Keratinocyte (primary cell): ENCODE results near the gene TTC28.

Source experiments
- CTCF ChIP-seq, 3 experiments: IDR thresholded peaks in 1 of 3; conservative IDR thresholded peaks in 1 of 3; optimal IDR thresholded peaks in 1 of 3; 2 replicates in 2 of 3; 3 replicates in 1 of 3; pipeline versions ENCODE3 to v1.5.1; 2011; ENCODE audit warnings: low read length in 3 of 3, mild to moderate bottlenecking in 3 of 3, moderate library complexity in 2 of 3, control low read depth in 1 of 3, inconsistent platforms in 1 of 3; ENCODE audit not compliant: insufficient read depth in 2 of 3; ENCODE audit errors: extremely low read depth in 1 of 3
- EZH2 ChIP-seq: IDR thresholded peaks from one replicate; pipeline ENCODE4 v1.6.1; 2012; ENCODE audit warnings: inconsistent platforms, mild to moderate bottlenecking, low read length, moderate library complexity

- TF ChIP-seq CTCF (optimal IDR thresholded peaks at IDR 0.05 in 1 of 3, IDR thresholded peaks at IDR 0.05 in 1 of 3, conservative IDR thresholded peaks at IDR 0.05 in 1 of 3; ENCODE audit: extremely low read depth in 1 of 3, insufficient read depth in 2 of 3, low read length in 3 of 3) (no peak), EZH2 (no peak)
These were observed 720.1 kb downstream of the TTC28 start for GRCh38 chr22:27959335-27960090.
